Measurements from ENCODE around the gene HIGD1A. TPM values are rescaled to one million over a fixed set of nuclear protein-coding genes. Genes with fewer than 3 reads are reported as not detected.

HIGD1A gene
- total RNA-seq, 1 experiment from 2014 or later: 80.7 TPM

- H3K4me1 Mint-ChIP-seq: peaks cover 9% of the 10 kb centered on the region
These were observed 37.0 kb upstream of the HIGD1A start for GRCh38 chr3:42841332-42841731.

More at GRCh38 chr3:42841332-42841731, 37.0 kb upstream of the HIGD1A start:
- H3K36me3 Mint-ChIP-seq: no peaks in the 10 kb centered on the region
- H3K4me3 Mint-ChIP-seq: no peak overlapping the region
- H3K27me3 Mint-ChIP-seq (ENCODE audit: low read depth): no peaks in the 10 kb centered on the region
- POLR2A ChIA-PET: no interaction called here
- H3K27ac Mint-ChIP-seq: no peak overlapping the region
- no peak for TF ChIP-seq PREB (CRISPR knock-in tag; IDR thresholded peaks at IDR 0.05; ENCODE audit: borderline replicate concordance)
- no peak for TF ChIP-seq ZNF138 (CRISPR knock-in tag; conservative IDR thresholded peaks at IDR 0.05)
- TF ChIP-seq RORB (CRISPR knock-in tag; IDR thresholded peaks at IDR 0.05): no peak
- TF ChIP-seq ZNF396 (CRISPR knock-in tag; IDR thresholded peaks at IDR 0.05; ENCODE audit: borderline replicate concordance): no peak
- TF ChIP-seq HMGA2 (CRISPR knock-in tag; IDR thresholded peaks at IDR 0.05): no peak
- TF ChIP-seq USF1 (CRISPR knock-in tag; IDR thresholded peaks at IDR 0.05): no peak
- TF ChIP-seq ERG (CRISPR knock-in tag; IDR thresholded peaks at IDR 0.05): no peak
- no peak for TF ChIP-seq PRRX2 (CRISPR knock-in tag; IDR thresholded peaks at IDR 0.05)
- TF ChIP-seq USF2 (CRISPR knock-in tag; IDR thresholded peaks at IDR 0.05): no peak
- no peak for TF ChIP-seq IRF1 (CRISPR knock-in tag; IDR thresholded peaks at IDR 0.05)
- no peak for TF ChIP-seq E2F1 (CRISPR knock-in tag; IDR thresholded peaks at IDR 0.05)
- no peak for TF ChIP-seq SOX15 (CRISPR knock-in tag; IDR thresholded peaks at IDR 0.05)
- TF ChIP-seq CTCF (IDR thresholded peaks at IDR 0.05): no peak
- no peak for TF ChIP-seq NFE2L1 (CRISPR knock-in tag; IDR thresholded peaks at IDR 0.05)
- no peak for TF ChIP-seq EMX1 (CRISPR knock-in tag; IDR thresholded peaks at IDR 0.05)
- no peak for TF ChIP-seq ZNF423 (CRISPR knock-in tag; IDR thresholded peaks at IDR 0.05)
- TF ChIP-seq CBFB (CRISPR knock-in tag; IDR thresholded peaks at IDR 0.05; ENCODE audit: low read depth): no peak
- no peak for TF ChIP-seq ZNF317 (CRISPR knock-in tag; IDR thresholded peaks at IDR 0.05; ENCODE audit: borderline replicate concordance, low read depth)
- TF ChIP-seq GABPB1 (CRISPR knock-in tag; IDR thresholded peaks at IDR 0.05): no peak
- no peak for TF ChIP-seq KAT7 (CRISPR knock-in tag; IDR thresholded peaks at IDR 0.05; ENCODE audit: borderline replicate concordance)
- no peak for ATAC-seq
- DNase-seq (ENCODE audit: low spot score): no peak
- H3K9me3 Mint-ChIP-seq: no peaks in the 10 kb centered on the region
- CTCF ChIA-PET: interaction anchor here (1.0 kb wide), 3 partner anchors 10 to 48 kb away, joined by 3 to 4 read pairs (median 4); no protein-coding TSS in a partner anchor
